Spleen (tissue), 11 donors: ENCODE measurements around the gene LHFPL3. TPM values are rescaled to one million over a fixed set of nuclear protein-coding genes. Genes with fewer than 3 reads are reported as not detected.

Source experiments
- DNase-seq: peaks from one replicate; pipeline ENCODE4 v3.0.0-alpha.2; 2020
- H3K27ac ChIP-seq, 8 donors: fragments of 200-600 bp; sonication (generic) in 7 of 8; 1 replicate in 4 of 8; 2 replicates in 4 of 8; pipeline versions ENCODE4 v1.5.0 to v1.8.0; 2016 to 2021; ENCODE audit warnings: inconsistent platforms in 4 of 8, mild to moderate bottlenecking in 4 of 8, moderate library complexity in 1 of 8
- H3K27me3 ChIP-seq, 7 donors: fragments of 200-600 bp; sonication (generic) in 6 of 7; replicated peaks in 1 of 7; 1 replicate in 4 of 7; 2 replicates in 3 of 7; pipeline versions ENCODE4 v1.5.0 to v1.8.0; 2016 to 2021; ENCODE audit warnings: inconsistent platforms in 3 of 7, mild to moderate bottlenecking in 1 of 7
- H3K36me3 ChIP-seq, 6 donors: fragments of 200-600 bp; sonication (generic) in 5 of 6; 1 replicate in 4 of 6; 2 replicates in 2 of 6; pipeline versions ENCODE4 v1.5.0 to v1.8.0; 2016 to 2021; ENCODE audit warnings: inconsistent platforms in 2 of 6
- H3K4me1 ChIP-seq, 6 donors: fragments of 200-600 bp; sonication (generic) in 5 of 6; 1 replicate in 3 of 6; 2 replicates in 3 of 6; pipeline versions ENCODE4 v1.5.0 to v1.8.0; 2016 to 2021; ENCODE audit warnings: inconsistent platforms in 3 of 6
- H3K4me3 ChIP-seq, 8 donors: fragments of 200-600 bp; sonication (generic) in 7 of 8; 1 replicate in 4 of 8; 2 replicates in 4 of 8; pipeline versions ENCODE4 v1.5.0 to v1.8.0; 2016 to 2021; ENCODE audit warnings: inconsistent platforms in 4 of 8, mild to moderate bottlenecking in 4 of 8, moderate library complexity in 2 of 8
- H3K9me3 ChIP-seq, 8 donors: fragments of 200-600 bp; sonication (generic) in 7 of 8; 1 replicate in 4 of 8; 2 replicates in 4 of 8; pipeline versions ENCODE4 v1.5.0 to v1.8.0; 2016 to 2021; ENCODE audit warnings: inconsistent platforms in 4 of 8
- CTCF ChIP-seq, 11 experiments: fragments of 200-600 bp in 7 of 11; fragments of 450-650 bp in 4 of 11; sonication (generic) in 4 of 11; IDR thresholded peaks in 8 of 11; conservative IDR thresholded peaks in 3 of 11; 1 replicate in 7 of 11; 2 replicates in 4 of 11; pipeline versions ENCODE4 v1.4.0 to v1.8.0; 2016 to 2021; ENCODE audit warnings: antibody characterized with exemption in 11 of 11, inconsistent platforms in 4 of 11, mild to moderate bottlenecking in 1 of 11
- POLR2A ChIP-seq, 3 donors: fragments of 450-650 bp; IDR thresholded peaks; one replicate each; pipeline ENCODE4 v1.5.1; 2017; ENCODE audit warnings: antibody characterized with exemption in 3 of 3, mild to moderate bottlenecking in 1 of 3
- POLR2AphosphoS5 ChIP-seq, 3 donors: sonication (generic); formaldehyde crosslinking; IDR thresholded peaks; one replicate each; pipeline ENCODE4 v1.5.1; 2017; ENCODE audit warnings: antibody characterized with exemption in 3 of 3
- WGBS, 5 donors: extraction: QIAGEN DNeasy Blood & Tissue Kit in 3 of 5; methylation state at CpG; one replicate each; pipeline versions ENCODE4 v1.1.5 to v1.1.7; 2013 to 2018; 5-methylcytosine and 5-hydroxymethylcytosine counted together
- intact Hi-C: fragments of 100-400 bp; cut with DNase I; formaldehyde crosslinking; loops from one replicate; pipeline ENCODE4 v1.15.0; 2023; ENCODE audit warnings: low total_unique reads
- polyA plus RNA-seq, 3 donors: library from polyadenylated mRNA; stranded (reverse); fragments of 200-250 nt; gene quantifications; one replicate each; pipeline ENCODE4 v1.2.1, GENCODE V29; 2013
- total RNA-seq, 7 donors: library from RNA; depleted of rRNA in 3 of 7; stranded (reverse); fragments of >200 nt in 3 of 7; fragmentation: NEBNext Ultra II Directional in 4 of 7; extraction: Animal tissue kit (Norgen Biotek cat#: 25700) in 4 of 7; gene quantifications; one replicate each; pipeline versions ENCODE4 v1.1.0 to v1.2.1, GENCODE V29; 2016 to 2021
- donor health status: healthy with polysubstance abuse.
- donor health status: DM: no; HTN: no; CAD: no; lungs with moderate emphysema.
- donor health status: DM: no; HTN: no; CAD: no.
- donor health status: Bipolar disorder and iron deficiency.
- donor health status: healthy.
- donor health status: DM: no; HTN: no; CAD: no.
- donor health status: DM: yes; HTN: yes; CAD: no.

The LHFPL3 gene
- total and polyA plus RNA-seq, 10 donors: 0.07 to 1.0 (median 0.20) TPM; not detected in 3

GRCh38 chr7:104480529-104480928 lies 152.1 kb downstream of the LHFPL3 start:
- Histone ChIP-seq H3K36me3 (no peaks in the 10 kb centered on the region), H3K4me1 (no peaks in the 10 kb centered on the region), H3K27me3 (peaks cover 0 to 8% (median 0%) of the 10 kb centered on the region in 7 donors), H3K4me3 (no peak overlapping the region), H3K9me3 (no peaks in the 10 kb centered on the region), H3K27ac (no peak overlapping the region)
- TF ChIP-seq POLR2AphosphoS5 (IDR thresholded peaks at IDR 0.05) (no peak), CTCF (IDR thresholded peaks at IDR 0.05 in 8 of 11, conservative IDR thresholded peaks at IDR 0.05 in 3 of 11) (no peak), POLR2A (IDR thresholded peaks at IDR 0.05) (no peak)
- WGBS, 5 donors: 55 to 73% (median 64%) methylated on average over 3 of the region's 3 CpGs
- no peak for DNase-seq
- intact Hi-C loops: no loop called here

GRCh38 chr7:104482362-104483037 lies 154.1 kb downstream of the LHFPL3 start:
- Histone ChIP-seq H3K4me1 (no peaks in the 10 kb centered on the region), H3K27me3 (peaks cover 0 to 8% (median 0%) of the 10 kb centered on the region in 7 donors), H3K9me3 (no peaks in the 10 kb centered on the region), H3K27ac (no peak overlapping the region), H3K4me3 (no peak overlapping the region), H3K36me3 (no peaks in the 10 kb centered on the region)
- no peak for DNase-seq
- TF ChIP-seq POLR2AphosphoS5 (IDR thresholded peaks at IDR 0.05) (no peak), POLR2A (IDR thresholded peaks at IDR 0.05) (no peak), CTCF (IDR thresholded peaks at IDR 0.05 in 8 of 11, conservative IDR thresholded peaks at IDR 0.05 in 3 of 11) (no peak)
- intact Hi-C loops: no loop called here
- 72 to 90% (median 86%) methylated on average over 6 of the region's 6 CpGs for WGBS, 5 donors

DNA sequence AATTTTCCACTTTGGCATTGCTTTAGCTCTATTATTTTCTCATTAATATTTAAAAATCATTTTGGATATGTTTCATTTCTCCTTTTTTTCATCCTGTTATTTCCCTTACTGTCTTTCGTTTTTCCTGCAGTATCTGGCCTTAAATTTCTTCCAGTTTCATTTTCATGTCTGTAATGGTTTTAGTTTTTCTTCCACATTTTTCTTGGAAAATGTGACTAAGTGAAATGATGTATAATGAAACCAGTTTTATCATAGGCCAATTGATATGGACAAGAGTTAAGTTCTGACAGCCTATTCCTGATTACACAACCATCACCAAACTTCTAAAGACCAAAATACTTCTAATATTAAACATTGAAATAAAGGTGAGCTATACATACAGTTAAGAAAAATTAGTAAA lies 158.5 kb downstream of the LHFPL3 start:
- TF ChIP-seq POLR2A (IDR thresholded peaks at IDR 0.05): no peak
- no peak for TF ChIP-seq CTCF (IDR thresholded peaks at IDR 0.05 in 8 of 11, conservative IDR thresholded peaks at IDR 0.05 in 3 of 11)
- TF ChIP-seq POLR2AphosphoS5 (IDR thresholded peaks at IDR 0.05): no peak
- H3K4me1 ChIP-seq: no peaks in the 10 kb centered on the region
- H3K27me3 ChIP-seq: peaks cover 0 to 8% (median 0%) of the 10 kb centered on the region in 7 donors

GRCh38 chr7:104487642-104488041 lies 159.2 kb downstream of the LHFPL3 start:
- no peak for DNase-seq
- WGBS, 5 donors: 4 to 47% (median 20%) methylated on average over 1 of the region's 1 CpG
- Histone ChIP-seq H3K36me3 (no peaks in the 10 kb centered on the region), H3K27me3 (peaks cover 0 to 2% (median 0%) of the 10 kb centered on the region in 7 donors), H3K4me3 (no peak overlapping the region), H3K4me1 (no peaks in the 10 kb centered on the region), H3K27ac (no peak overlapping the region), H3K9me3 (no peaks in the 10 kb centered on the region)
- intact Hi-C loops: no loop called here
- TF ChIP-seq CTCF (IDR thresholded peaks at IDR 0.05 in 8 of 11, conservative IDR thresholded peaks at IDR 0.05 in 3 of 11) (no peak), POLR2A (IDR thresholded peaks at IDR 0.05) (no peak), POLR2AphosphoS5 (IDR thresholded peaks at IDR 0.05) (no peak)

More for the DNA sequence above, 158.5 kb downstream of the LHFPL3 start:
- Histone ChIP-seq H3K36me3 (no peaks in the 10 kb centered on the region), H3K27ac (no peak overlapping the region), H3K9me3 (no peaks in the 10 kb centered on the region), H3K4me3 (no peak overlapping the region)
- intact Hi-C loops: no loop called here
- no peak for DNase-seq
- WGBS, 5 donors: 30 to 53% (median 43%) methylated on average over 1 of the region's 1 CpG
